Inflammatory macrophage treated with lipopolysaccharide for 4 hours (primary cell): Measurements from ENCODE around the gene ASTN2.

Source experiments
- DNase-seq: peaks from one replicate; pipeline ENCODE4 v3.0.0-alpha.2; 2020

The ASTN2 gene

DNA sequence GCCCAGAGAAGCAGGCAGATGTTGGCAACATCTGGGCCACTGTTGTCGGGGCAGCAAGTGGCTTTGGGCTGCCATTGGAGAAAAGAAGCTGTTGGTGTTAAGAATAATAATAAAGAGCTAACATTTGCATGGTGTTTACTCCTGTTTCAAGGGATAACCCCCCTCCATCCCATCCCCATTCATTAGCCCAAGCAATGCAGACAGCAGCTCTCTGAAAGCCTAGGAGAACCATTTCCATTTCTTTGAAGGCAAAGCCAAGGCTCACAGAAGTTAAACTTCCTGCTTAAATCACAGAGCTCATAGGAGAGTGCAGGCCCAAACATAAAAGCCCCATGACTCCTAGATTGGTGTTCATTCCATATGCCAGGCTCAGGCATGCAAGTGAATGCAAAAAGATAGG, 175.4 kb downstream of the ASTN2 start:
- no peak for DNase-seq

GRCh38 chr9:117234103-117234502, 180.8 kb downstream of the ASTN2 start:
- no peak for DNase-seq

DNA sequence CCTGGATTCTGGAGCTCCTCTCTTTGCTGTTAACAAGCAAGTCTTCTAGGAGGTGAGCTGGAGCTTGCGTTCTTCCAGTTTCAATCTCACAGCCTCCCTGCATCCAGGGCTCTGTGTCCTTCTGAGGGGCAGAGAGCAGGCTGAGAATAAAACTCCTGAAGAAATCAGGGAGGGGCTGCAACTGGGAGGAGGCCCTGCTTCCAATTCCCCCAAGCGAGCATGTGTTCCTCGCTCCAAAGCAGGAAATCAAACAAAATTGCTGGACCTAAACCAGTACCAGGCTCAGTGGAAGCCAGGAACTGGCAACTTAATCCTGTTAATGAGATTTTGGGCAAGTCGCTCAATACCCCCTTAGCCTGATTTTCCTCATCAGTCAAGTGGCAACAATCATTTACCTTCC, 181.8 kb downstream of the ASTN2 start:
- DNase-seq = no peak

- DNase-seq = no peak
Observed at GRCh38 chr9:117232281-117232680, 182.6 kb downstream of the ASTN2 start.

DNA sequence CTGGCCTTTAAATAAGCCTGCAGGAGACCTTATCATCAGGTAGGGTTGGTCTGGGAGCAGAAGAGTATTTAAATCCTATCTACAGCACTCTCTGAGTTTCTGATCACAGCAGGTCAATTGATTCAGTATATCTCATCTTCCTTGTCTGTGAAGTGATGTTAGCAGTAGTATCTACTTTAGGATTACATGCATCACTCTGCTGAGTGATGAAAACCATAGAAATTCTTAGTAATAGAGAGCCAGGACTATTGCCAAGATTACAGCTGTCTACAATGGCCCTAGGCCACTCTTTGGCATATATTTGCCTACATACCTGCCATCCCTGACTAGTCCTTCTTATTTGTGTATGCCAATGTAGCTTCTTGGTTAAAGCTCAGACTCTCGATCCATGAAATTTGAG, 183.8 kb downstream of the ASTN2 start:
- no peak for DNase-seq

GRCh38 chr9:117224695-117225094, 190.2 kb downstream of the ASTN2 start:
- no peak for DNase-seq

- no peak for DNase-seq
Observed at GRCh38 chr9:117218951-117219350, 195.9 kb downstream of the ASTN2 start.

DNA sequence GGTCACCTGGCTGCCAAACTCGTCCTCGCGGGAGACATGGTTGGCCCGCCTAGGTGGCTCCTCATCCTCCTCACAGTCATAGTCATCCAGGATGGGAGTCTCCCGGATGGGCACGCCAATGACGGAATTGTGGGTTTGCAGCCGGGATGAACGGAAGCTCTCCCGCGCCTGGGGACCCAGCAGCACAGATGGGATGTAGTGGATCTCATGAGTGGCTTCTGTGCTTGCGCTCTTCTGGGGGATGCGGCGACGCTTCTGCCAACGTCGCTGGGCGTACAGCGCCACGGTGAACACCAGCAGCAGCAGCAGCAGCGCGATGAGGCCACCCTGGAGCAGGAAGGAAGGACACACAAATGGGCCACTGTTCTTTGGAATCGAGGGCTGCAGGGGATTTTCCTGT, 200.4 kb downstream of the ASTN2 start:
- no peak for DNase-seq

DNA sequence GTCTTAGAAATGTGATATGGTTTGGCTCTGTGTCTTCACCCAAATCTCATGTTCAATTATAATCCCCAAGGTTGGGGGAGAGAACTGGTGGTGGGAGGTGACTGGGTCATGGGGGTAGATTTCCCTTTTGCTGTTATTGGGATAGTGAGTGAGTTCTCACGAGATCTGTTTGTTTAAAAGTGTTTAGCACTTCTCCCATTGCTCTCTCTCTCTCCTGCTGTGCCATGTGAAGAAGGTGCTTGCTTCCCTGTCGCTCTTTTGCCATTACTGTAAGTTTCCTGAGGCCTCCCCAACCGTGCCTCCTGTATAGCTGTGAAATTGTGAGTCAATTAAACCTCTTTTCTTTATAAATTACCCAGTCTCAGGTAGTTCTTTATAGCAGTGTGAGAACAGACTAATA, 203.6 kb downstream of the ASTN2 start:
- DNase-seq = no peak

DNA sequence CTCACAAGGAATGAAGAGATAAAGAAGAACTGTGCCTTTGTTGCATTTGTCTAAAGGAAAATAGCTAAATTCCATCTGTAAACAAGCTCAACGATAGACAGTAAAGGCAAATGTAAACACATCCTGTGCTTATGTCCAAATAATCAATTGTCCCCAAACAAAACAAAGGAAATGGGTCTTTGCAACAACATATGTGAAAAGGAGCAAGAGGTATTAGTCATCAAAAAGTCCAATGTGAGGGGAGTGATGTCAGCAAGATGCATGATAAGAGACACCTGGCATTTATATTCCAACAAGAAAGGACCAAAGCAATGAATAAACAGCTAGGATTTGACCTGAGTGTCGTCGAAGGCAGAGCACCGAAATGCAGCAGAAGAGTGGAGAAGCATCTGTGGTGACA, 209.1 kb downstream of the ASTN2 start:
- DNase-seq = no peak

GRCh38 chr9:117204971-117205370, 209.9 kb downstream of the ASTN2 start:
- DNase-seq = no peak

- DNase-seq = no peak
Observed at GRCh38 chr9:117191504-117192261, 223.2 kb downstream of the ASTN2 start.

GRCh38 chr9:117189121-117189520, 225.7 kb downstream of the ASTN2 start:
- DNase-seq = no peak

DNA sequence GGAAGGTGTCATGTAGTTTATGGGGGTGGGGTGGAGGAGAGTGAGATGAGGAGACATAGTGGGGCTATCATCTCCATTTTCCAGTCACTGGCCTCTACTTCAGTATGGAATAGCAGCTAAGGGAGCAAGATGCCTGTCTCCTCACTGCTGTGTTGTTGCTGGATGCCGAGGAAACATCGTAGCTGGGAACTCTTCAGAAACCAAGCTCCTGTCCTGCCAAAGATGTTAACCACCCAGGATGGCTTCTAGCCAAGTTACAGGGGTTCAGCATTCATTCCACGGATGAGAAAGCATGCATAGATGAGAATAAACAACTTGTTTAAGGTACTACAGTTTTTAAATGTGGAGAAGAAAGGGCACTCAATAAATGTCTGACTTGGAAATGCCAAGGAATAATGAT, 226.5 kb downstream of the ASTN2 start:
- no peak for DNase-seq

DNA sequence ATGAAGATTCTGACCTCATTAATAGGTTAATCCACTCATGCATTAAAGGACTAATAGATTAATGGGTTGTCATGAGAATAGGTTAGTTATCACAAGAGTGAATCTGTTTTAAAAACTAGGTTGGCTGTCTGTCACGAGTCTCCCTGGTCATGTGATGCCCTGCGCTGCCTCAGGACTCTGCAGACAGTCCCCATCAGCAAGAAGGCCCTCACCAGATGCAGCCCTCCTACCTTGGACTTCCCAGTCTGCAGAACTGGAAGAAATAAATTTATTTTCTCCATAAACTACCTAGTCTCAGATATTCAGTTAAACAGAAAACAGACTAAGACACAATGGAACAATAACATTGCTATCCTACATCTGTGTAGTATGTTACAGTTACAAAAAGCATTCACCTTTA, 227.4 kb downstream of the ASTN2 start:
- no peak for DNase-seq

- DNase-seq = no peak
Observed at GRCh38 chr9:117184173-117184572, 230.7 kb downstream of the ASTN2 start.

GRCh38 chr9:117182046-117182445, 232.8 kb downstream of the ASTN2 start:
- DNase-seq = no peak

DNA sequence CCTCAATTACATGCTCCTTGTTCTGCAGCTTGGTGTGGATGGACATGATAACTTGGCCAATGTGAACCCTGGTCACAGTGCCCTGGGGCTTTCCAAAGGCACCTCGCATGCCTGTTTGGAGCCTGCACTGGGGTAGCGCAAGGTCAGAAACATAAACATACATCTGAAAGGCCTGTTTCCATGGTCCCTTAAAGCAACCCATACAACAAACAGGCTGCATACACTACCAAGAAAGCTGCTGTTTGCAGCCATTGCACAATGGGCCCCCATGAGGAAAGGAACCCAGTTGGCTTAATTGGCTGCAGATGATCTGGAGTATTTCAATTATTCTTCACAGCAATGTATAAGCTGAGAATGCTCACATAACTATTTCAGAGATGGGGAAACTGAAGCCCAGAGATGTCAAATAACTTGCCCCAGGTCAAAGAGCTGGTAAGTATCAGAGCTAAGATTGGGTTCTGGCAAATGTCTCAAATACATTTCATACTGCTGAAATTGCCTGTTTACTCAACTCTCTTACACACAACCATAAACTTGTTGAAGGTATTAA, 233.9 kb downstream of the ASTN2 start:
- no peak for DNase-seq

GRCh38 chr9:117178596-117179375, 236.1 kb downstream of the ASTN2 start:
- no peak for DNase-seq

GRCh38 chr9:117170567-117170966, 244.3 kb downstream of the ASTN2 start:
- no peak for DNase-seq

DNA sequence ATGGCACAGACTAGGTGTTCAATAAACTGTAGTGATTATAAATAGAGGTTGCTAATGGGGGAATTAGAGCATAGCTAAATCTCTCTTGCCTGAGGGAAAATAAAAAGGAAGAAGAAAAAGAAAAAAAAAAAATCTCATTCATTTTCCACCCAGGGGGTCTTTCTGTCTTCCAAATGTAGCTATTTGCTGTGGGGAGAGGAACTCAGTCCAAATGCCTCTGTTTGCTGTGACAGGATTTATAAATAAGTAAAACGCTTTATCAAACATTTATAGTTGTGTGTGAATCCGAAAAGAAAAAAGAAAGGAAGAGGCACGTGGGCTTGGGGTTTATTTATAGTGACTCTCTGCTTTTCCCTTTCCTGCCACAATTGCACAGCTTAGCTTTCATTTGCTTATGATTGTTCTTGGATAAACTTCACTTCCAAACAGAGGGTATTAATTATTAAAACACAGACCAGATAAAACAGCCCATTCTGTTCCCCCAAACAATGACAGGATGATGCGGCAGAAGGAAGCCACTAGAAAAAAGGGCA, 245.7 kb downstream of the ASTN2 start:
- DNase-seq = no peak

DNA sequence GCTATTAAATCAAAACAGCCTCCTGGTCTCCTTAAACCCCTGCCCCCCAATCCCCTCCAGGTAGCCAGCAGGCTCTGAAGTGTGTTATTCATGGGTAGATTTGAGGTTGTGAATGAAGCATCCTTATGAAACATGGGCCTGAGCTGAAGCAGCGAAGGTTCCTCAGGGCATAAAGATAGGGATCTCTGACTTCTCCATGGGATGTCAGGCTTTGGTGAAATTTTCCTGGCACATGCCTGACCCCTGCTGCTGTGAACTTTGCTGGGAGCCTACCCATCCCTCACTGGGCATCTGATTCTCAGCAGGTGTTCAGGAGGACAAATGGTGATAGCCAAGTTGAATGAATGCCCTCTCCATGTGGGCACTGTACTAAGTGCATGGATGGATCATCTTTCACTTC, 250.3 kb downstream of the ASTN2 start:
- no peak for DNase-seq

DNA sequence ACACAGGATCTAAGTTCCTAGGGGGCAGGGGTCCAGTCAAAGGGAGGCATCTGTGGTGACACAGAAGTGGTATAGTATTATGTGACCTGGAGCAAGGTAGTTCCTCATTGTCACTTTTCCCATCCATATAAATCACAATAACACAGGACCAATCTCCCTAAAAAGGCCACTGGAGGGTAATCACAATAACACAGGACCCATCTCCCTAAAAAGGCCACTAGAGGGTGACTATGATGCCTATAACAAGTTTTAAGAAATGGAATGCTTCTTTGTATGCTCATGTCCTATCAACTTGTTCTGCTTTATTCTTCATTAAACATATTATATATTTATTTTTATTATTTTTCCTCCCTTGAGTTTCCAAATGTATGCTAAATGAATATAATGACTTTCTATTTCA, 254.6 kb downstream of the ASTN2 start:
- DNase-seq = no peak
